DOHH2 (cell line): ENCODE results near the gene SPATA13.

Experiments
- H3F3A ChIP-seq: fragments of 200-600 bp; sonication (generic), shearing (Covaris generic); 2 replicates; pipeline ENCODE4 v1.6.0; 2016; ENCODE audit warnings: antibody characterized with exemption, mild to moderate bottlenecking; ENCODE audit not compliant: control insufficient read depth, insufficient read depth
- H3K27ac ChIP-seq: fragments of 200-600 bp; sonication (generic); 2 replicates; pipeline ENCODE4 v1.5.1; 2014; ENCODE audit warnings: low read depth, mild to moderate bottlenecking, low read length, moderate library complexity
- H3K27me3 ChIP-seq: fragments of 200-600 bp; sonication (generic); 2 replicates; pipeline ENCODE4 v1.6.1; 2014; ENCODE audit warnings: mild to moderate bottlenecking, low read length, mixed read lengths; ENCODE audit not compliant: control insufficient read depth
- H3K36me3 ChIP-seq: fragments of 200-600 bp; sonication (generic); 2 replicates; pipeline ENCODE4 v1.6.1; 2014; ENCODE audit warnings: mild to moderate bottlenecking, low read length, moderate library complexity, mixed read lengths; ENCODE audit not compliant: control insufficient read depth
- H3K4me1 ChIP-seq: fragments of 200-600 bp; sonication (generic); 2 replicates; pipeline ENCODE4 v1.6.1; 2014; ENCODE audit warnings: mild to moderate bottlenecking, low read length, mixed read lengths; ENCODE audit not compliant: control insufficient read depth
- H3K4me2 ChIP-seq: fragments of 200-600 bp; sonication (generic); 2 replicates; pipeline ENCODE4 v1.6.0; 2014; ENCODE audit warnings: mild to moderate bottlenecking, low read length, moderate library complexity
- H3K4me3 ChIP-seq: fragments of 200-600 bp; sonication (generic); 2 replicates; pipeline ENCODE4 v1.5.1; 2014; ENCODE audit warnings: mild to moderate bottlenecking, low read length, mixed read lengths
- H3K79me2 ChIP-seq: fragments of 200-600 bp; sonication (generic); 2 replicates; pipeline ENCODE4 v1.6.1; 2014; ENCODE audit warnings: mild to moderate bottlenecking, low read length, mixed read lengths; ENCODE audit not compliant: control insufficient read depth
- H3K9me2 ChIP-seq: fragments of 200-600 bp; sonication (generic); replicated peaks from 2 replicates; pipeline ENCODE4 v1.6.1; 2014; ENCODE audit warnings: mild to moderate bottlenecking, low read length, mixed read lengths; ENCODE audit not compliant: control insufficient read depth
- H3K9me3 ChIP-seq: fragments of 200-600 bp; sonication (generic); 2 replicates; pipeline ENCODE4 v1.6.1; 2014; ENCODE audit warnings: antibody characterized with exemption, low read length, mixed read lengths; ENCODE audit not compliant: control insufficient read depth, insufficient read depth
- H4K20me1 ChIP-seq: fragments of 200-600 bp; sonication (generic); 2 replicates; pipeline ENCODE4 v1.6.0; 2014; ENCODE audit warnings: low read depth, mild to moderate bottlenecking, antibody characterized with exemption, low read length, moderate library complexity; ENCODE audit not compliant: control insufficient read depth, insufficient read depth
- EZH2phosphoT487 ChIP-seq: fragments of 200-600 bp; sonication (generic); IDR thresholded peaks from 2 replicates; pipeline ENCODE4 v1.6.1; 2017; ENCODE audit warnings: borderline replicate concordance, mild to moderate bottlenecking, antibody characterized with exemption, low read length, moderate library complexity, mixed read lengths
- TF ChIP-seq, protein P1 (sequence below): fragments of 200-600 bp; sonication (generic); IDR thresholded peaks from one replicate; pipeline ENCODE4 v1.5.1; 2014; ENCODE audit warnings: antibody characterized with exemption, mild to moderate bottlenecking, low read depth, low read length; ENCODE audit not compliant: poor library complexity, severe bottlenecking

Gene SPATA13

DNA sequence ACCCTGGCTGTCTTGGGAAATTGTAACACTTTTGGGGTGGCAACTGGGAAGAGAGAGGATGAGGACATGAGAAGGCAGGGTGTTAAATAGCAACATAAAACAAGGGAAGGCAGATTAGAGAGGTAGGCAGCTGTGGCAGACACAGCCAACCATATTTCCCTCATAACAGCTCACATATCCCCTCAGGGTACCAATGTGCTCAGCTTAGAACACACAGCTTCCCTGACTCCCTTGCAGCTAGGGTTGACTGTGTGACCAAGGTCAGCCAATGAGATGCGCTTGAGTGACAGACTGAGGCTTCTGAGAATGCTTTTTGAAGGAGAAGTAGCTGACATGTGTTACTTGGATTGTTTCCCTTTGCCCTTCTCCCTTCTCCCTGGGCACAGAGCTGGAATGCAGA, 28.8 kb upstream of the SPATA13 start:
- no peaks in the 10 kb centered on the region for H3K9me3 ChIP-seq
- no peak overlapping the region for H3K4me3 ChIP-seq
- H3K36me3 ChIP-seq: no peaks in the 10 kb centered on the region
- no peaks in the 10 kb centered on the region for H3K4me1 ChIP-seq
- TF ChIP-seq, protein P1, sequence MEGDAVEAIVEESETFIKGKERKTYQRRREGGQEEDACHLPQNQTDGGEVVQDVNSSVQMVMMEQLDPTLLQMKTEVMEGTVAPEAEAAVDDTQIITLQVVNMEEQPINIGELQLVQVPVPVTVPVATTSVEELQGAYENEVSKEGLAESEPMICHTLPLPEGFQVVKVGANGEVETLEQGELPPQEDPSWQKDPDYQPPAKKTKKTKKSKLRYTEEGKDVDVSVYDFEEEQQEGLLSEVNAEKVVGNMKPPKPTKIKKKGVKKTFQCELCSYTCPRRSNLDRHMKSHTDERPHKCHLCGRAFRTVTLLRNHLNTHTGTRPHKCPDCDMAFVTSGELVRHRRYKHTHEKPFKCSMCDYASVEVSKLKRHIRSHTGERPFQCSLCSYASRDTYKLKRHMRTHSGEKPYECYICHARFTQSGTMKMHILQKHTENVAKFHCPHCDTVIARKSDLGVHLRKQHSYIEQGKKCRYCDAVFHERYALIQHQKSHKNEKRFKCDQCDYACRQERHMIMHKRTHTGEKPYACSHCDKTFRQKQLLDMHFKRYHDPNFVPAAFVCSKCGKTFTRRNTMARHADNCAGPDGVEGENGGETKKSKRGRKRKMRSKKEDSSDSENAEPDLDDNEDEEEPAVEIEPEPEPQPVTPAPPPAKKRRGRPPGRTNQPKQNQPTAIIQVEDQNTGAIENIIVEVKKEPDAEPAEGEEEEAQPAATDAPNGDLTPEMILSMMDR: no peak
- TF ChIP-seq EZH2phosphoT487: no peak
- no peak overlapping the region for H3K27ac ChIP-seq
- peaks cover 9% of the 10 kb centered on the region; the same call in 1 of the 2 replicates for H3K27me3 ChIP-seq
- no peaks in the 10 kb centered on the region for H3K9me2 ChIP-seq
- no peaks in the 10 kb centered on the region for H3F3A ChIP-seq
- H4K20me1 ChIP-seq: no peaks in the 10 kb centered on the region
- no peaks in the 10 kb centered on the region for H3K79me2 ChIP-seq
- no peak overlapping the region for H3K4me2 ChIP-seq

DNA sequence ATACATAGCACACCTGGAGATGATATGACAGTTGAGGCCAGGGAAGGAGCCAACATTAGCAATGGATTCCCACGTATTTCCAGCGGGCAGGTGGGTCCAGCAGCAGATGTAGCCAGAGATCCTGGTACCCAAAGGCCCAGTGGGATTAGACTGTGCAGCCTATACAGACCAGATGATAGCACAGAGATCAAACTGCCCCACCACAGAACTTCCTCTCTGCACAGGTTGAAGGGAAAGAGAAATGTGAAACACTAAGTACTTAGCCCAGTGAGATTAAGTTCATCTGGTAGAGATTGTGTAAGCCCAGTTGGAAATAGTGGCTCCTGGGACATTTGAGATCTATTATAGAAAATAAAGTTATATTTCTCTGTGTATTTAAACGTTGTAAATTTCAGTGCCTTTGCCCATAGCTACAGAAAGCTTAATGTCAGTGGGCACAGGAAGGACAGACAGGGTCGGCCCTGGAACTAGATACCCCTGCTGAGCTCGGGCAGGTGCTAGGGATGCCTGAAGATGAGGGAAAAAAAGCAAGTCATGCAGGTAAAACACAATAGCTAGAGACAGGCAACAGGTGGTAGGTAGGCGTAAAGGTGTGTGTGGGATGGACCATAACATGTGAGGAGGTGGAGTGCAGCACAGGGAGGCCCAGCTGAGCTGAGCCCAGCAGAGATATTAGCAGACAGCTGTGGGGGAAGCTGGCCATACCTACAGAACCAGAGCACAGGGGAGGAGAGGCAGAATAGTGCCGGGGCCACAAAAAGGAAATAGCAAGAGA, 27.3 kb upstream of the SPATA13 start:
- Histone ChIP-seq H3K36me3 (no peaks in the 10 kb centered on the region), H3K9me2 (no peaks in the 10 kb centered on the region), H3F3A (no peaks in the 10 kb centered on the region), H3K27ac (no peak overlapping the region), H4K20me1 (no peaks in the 10 kb centered on the region), H3K9me3 (no peaks in the 10 kb centered on the region), H3K27me3 (peaks cover 9% of the 10 kb centered on the region; the same call in 1 of the 2 replicates), H3K79me2 (no peaks in the 10 kb centered on the region), H3K4me3 (no peak overlapping the region), H3K4me1 (no peaks in the 10 kb centered on the region), H3K4me2 (no peak overlapping the region)
- no peak for TF ChIP-seq EZH2phosphoT487
- TF ChIP-seq, protein P1: no peak

DNA sequence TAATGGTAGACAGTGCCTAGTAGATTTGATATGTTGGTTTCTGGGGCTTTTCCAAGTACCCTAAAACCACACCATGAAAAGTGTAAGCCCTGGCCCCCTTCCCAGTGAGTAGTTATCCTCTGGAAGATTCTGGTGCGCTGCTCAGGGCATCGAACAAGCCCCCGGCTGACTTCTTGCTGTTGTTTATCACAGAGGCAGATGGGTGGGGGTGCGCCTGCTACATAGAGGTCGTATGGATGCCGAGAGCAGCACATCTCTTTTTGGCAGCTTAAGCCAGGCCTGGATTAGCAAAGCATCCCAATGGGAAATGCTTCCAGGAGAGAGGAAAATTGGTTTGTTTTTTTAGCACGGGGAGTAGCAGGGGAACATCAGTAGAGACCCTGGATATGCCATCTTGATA, 26.3 kb upstream of the SPATA13 start:
- Histone ChIP-seq H3K27me3 (peaks cover 9% of the 10 kb centered on the region; the same call in 1 of the 2 replicates), H3K9me2 (no peaks in the 10 kb centered on the region), H4K20me1 (no peaks in the 10 kb centered on the region), H3K79me2 (no peaks in the 10 kb centered on the region), H3K9me3 (no peaks in the 10 kb centered on the region), H3K4me3 (no peak overlapping the region), H3K27ac (no peak overlapping the region), H3K4me2 (no peak overlapping the region), H3K4me1 (no peaks in the 10 kb centered on the region), H3K36me3 (no peaks in the 10 kb centered on the region), H3F3A (no peaks in the 10 kb centered on the region)
- TF ChIP-seq, protein P1: no peak
- no peak for TF ChIP-seq EZH2phosphoT487
